ENCODE measurements around the gene SLC12A8. TPM values are rescaled to one million over a fixed set of nuclear protein-coding genes. Genes with fewer than 3 reads are reported as not detected.

Gene SLC12A8
- total and polyA plus RNA-seq, 9 of the 15 experiments (the other 6 are each of a cell fraction or from before 2014, with no cell fraction given), result 0.04 to 0.33 (median 0.09) TPM; not detected in 4

- H3K27ac ChIP-seq (ENCODE audit: extremely low read depth, low read depth, low read length), result no peak overlapping the region
- no peak overlapping the region for H3K4me3 ChIP-seq
- no peaks in the 10 kb centered on the region for H3K36me3 ChIP-seq (ENCODE audit: control insufficient read depth, insufficient read depth, low read length)
- no peaks in the 10 kb centered on the region for H3K9me1 ChIP-seq (ENCODE audit: control insufficient read depth, insufficient read depth, low read length)
- no peak for TF ChIP-seq NELFE (IDR thresholded peaks at IDR 0.05; ENCODE audit: insufficient read depth, insufficient read length)
- no peak for TF ChIP-seq GATAD2B (IDR thresholded peaks at IDR 0.05; ENCODE audit: borderline replicate concordance)
- no peak for TF ChIP-seq POLR3G (IDR thresholded peaks at IDR 0.05; ENCODE audit: extremely low read depth, insufficient read length, insufficient replicate concordance)
- no peak for TF ChIP-seq ZNF699 (CRISPR knock-in tag; IDR thresholded peaks at IDR 0.05; ENCODE audit: insufficient replicate concordance)
- no peak for TF ChIP-seq TEAD1 (CRISPR knock-in tag; IDR thresholded peaks at IDR 0.05)
- TF ChIP-seq RAD21 (CRISPR knock-in tag; conservative IDR thresholded peaks at IDR 0.05 in 1 of 2, IDR thresholded peaks at IDR 0.05 in 1 of 2), result no peak
- TF ChIP-seq U2AF1 (optimal IDR thresholded peaks at IDR 0.05; ENCODE audit: low read depth, low read length), result no peak
- TF ChIP-seq SMARCB1 (IDR thresholded peaks at IDR 0.05; ENCODE audit: insufficient read length, low read depth), result no peak
- no peaks in the 10 kb centered on the region; a peak in 1 of 5 replicates for H3K4me1 ChIP-seq (replicated peaks in 1 of 2; ENCODE audit: control insufficient read depth in 2 of 2, insufficient read depth in 2 of 2, low read length in 2 of 2)
- H3K27me3 ChIP-seq (ENCODE audit: control insufficient read depth in 2 of 2, insufficient read depth in 2 of 2, low read length in 2 of 2), result no peaks in the 10 kb centered on the region
- BruUV-seq (replicated peaks), result no TSS peak
- no peaks in the 10 kb centered on the region for H3K79me2 ChIP-seq (ENCODE audit: control insufficient read depth, insufficient read depth, low read length)
- ChIA-PET POLR2A (no interaction called here), CTCF (ENCODE audit: low intra/inter-chr PET ratio) (no interaction called here)
- in situ Hi-C loops (cut with MboI) (no loop called here), intact Hi-C loops (cut with micrococcal nuclease) (no loop called here)
- no peak overlapping the region for H3K4me2 ChIP-seq (ENCODE audit: insufficient read depth, low read length)
- no peak for FAIRE-seq
- DNase-seq (ENCODE audit: extremely low read depth in 1 of 4, low spot score in 3 of 4), result no peak
- H3K9me3 ChIP-seq (replicated peaks; ENCODE audit: control insufficient read depth, insufficient read depth, low read depth, low read length), result no peaks in the 10 kb centered on the region
- H2AFZ ChIP-seq (ENCODE audit: low read depth, low read length), result no peak overlapping the region
- H4K20me1 ChIP-seq (replicated peaks; ENCODE audit: control insufficient read depth, insufficient read depth, low read length), result no peaks in the 10 kb centered on the region
- no peak for ATAC-seq
- H3K9ac ChIP-seq (ENCODE audit: insufficient read depth in 1 of 2, low read depth in 2 of 2, low read length in 2 of 2), result no peak overlapping the region
Observed at GRCh38 chr3:125203731-125204130, 8.8 kb downstream of the SLC12A8 start.
